Stimulated activated CD4-positive, alpha-beta T cell treated with anti-CD3 and anti-CD28 coated beads, Interleukin-2, amount 100 ng/mL, for 24 hours (primary cell): Measurements from ENCODE around the gene ECE1.
A peak's percentile ranks its signal among the peaks of the same experiment; 100 is the strongest.

Experiments
- DNase-seq, 2 donors: peaks; one replicate each; pipeline ENCODE4 v3.0.0-alpha.2; 2020

ECE1 gene

GRCh38 chr1:21307663-21308305 lies 17.5 kb upstream of the ECE1 start:
- DNase-seq: no peak

DNA sequence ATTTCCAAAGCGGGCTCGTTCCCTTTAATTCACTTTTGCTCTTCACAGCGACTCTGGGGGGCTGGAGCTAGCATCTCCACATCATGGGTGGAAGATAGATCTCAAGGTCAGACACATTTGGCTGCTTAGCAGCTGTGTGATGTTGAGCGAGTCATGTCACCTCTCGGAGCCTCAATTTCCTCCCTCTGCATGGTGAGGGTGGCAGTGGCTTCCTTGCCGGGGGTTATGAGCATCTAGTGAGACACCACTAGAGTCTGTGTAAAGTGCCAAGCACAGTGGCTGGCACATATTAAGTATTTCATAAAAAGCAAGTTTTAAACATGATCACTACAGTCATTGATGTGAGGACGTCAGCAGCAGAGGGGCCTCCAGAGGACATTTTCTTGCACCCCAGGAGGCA lies 16.9 kb upstream of the ECE1 start:
- DNase-seq: no peak

DNA sequence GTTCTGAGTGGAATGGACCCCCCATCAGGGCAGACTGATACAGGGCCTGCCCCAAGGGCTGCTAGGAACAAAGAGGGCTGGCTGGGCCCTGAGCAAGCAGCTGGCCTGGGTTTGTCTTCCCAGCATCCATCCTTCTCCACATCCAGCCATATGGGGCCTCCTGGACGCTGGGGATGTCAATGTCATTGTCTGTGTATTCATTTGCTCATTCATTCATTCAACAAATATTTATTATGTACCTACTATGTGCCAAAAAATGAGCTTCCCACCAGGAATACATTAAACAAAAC lies 15.6 kb upstream of the ECE1 start:
- no peak for DNase-seq

DNA sequence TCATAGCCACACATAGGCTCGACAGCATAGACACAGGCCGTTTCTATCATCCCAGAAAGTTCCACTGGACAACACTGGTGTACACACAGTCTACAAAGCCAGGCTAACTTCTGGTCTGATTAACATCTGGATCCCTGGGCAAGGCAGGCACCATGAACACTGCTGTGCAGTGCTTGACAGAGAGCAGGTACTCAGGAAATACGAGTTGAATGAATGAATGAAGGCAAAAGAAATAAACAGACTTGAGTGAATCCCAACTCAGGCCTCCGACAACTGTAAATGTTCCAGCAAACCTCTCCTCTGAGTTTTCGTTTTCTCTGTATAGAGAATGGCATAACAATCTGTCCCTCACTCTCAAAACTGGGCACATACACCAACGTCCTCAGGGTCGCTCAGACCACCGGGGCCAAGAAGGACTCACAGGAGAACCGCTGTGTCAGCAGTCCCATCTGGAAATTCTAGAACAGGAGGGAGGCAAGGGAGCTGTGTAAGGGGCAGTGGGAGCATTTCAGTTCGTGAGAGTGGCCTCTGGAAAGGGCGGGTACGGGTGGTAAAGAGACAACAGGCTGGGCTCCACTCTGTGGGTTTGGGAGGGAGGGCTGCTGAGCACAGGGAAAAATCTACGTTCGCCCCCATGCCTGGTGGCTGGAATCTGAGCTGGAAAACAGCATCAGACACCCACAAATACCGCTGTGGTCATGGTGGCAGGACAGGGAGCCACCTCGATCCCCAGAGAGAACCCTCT lies 15.1 kb upstream of the ECE1 start:
- DNase-seq: no peak

- DNase-seq: no peak
Measured at GRCh38 chr1:21304488-21304887, 14.2 kb upstream of the ECE1 start.

DNA sequence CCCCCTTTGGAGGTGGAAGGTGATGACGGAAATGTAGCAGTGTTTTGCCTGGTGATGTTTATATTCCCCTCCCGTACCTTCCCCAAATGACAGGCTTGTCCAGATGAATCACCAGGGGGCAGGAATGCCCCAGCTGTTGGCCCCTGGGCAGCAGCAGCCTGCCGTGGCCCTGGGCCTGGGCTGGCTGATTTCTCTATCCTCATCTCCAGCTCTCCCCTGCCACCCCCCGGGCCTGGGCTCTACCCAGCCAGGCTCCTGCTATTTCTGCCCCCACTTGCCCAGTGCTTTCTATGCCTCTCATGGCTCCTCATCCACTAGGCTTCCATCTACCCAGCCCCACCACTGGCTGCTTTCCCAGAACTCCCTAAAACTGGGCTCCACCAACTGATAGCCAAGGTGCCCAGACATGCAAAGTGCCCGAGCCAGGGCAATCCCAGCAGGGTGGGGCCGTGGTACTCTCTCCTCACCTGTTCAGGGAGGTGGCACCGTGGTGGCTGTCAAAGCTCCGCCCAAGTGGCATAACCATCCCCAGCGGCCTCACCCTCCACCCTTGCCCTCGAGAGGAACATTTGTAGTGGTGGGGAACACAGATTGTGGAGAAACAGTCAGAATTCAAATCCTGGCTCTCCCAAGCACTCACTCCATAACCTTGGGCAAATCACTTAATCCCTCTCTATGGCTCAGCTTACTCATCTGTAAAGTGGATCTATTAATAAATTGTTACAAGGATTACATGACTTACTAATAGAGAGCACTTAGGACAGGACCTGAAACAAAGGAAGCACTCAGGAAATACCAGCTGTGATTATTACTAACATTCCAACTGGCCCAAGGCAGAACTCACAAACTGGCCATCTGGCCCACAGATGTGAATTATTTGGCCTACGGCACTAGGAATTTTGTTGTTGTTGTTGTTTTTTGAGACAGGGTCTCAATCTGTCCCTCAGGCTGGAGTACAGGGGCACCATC lies 12.8 kb upstream of the ECE1 start:
- DNase-seq: no peak

GRCh38 chr1:21301794-21302440 lies 11.7 kb upstream of the ECE1 start:
- no peak for DNase-seq

GRCh38 chr1:21300774-21301173 lies 10.5 kb upstream of the ECE1 start:
- DNase-seq: no peak

- DNase-seq: no peak
Measured at GRCh38 chr1:21299780-21300395, 9.6 kb upstream of the ECE1 start.

GRCh38 chr1:21298981-21299391 lies 8.7 kb upstream of the ECE1 start:
- peak in 1 of 2 donors; percentile 31 for DNase-seq

GRCh38 chr1:21297975-21298374 lies 7.7 kb upstream of the ECE1 start:
- no peak for DNase-seq

DNA sequence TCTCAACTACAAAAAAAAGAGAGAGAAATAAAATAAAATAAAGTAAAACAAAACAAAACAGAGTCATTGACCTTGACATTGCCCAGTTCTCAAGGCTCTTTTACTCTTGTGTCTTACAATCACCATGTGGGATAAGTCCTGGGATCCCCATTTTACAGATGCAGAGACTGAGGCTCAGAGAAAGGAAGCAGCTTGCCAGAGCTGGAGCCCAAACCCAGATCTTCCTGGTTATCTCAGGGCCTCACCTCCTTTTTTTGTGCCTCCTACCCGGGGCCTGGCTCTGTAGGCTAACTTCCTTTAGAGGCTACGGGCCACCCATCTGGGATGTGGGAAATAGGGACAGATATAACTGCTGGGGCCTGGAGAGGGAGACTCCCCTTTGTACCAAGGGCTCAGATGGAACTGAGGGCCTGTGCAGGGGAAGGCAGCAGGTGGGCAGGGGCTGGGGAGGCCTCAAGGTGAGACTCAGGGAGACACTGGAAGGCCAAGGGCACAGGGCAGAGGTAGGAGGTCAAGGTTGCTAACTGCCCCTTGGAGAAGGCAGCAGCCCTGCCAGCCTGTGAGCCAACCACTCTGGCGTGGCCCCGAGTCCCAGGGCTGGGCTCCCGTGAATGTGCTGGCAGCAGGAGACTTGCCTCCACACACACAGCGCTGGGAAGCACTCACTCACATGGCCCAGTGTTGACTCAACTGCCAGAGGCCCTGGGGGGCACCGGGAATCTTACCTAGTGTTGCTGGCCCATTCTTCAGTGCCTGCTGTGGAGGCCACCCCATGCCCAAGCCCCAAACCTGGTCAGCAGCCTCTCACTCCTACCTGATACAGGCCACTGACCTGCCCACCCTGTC lies 6.5 kb upstream of the ECE1 start:
- no peak for DNase-seq

DNA sequence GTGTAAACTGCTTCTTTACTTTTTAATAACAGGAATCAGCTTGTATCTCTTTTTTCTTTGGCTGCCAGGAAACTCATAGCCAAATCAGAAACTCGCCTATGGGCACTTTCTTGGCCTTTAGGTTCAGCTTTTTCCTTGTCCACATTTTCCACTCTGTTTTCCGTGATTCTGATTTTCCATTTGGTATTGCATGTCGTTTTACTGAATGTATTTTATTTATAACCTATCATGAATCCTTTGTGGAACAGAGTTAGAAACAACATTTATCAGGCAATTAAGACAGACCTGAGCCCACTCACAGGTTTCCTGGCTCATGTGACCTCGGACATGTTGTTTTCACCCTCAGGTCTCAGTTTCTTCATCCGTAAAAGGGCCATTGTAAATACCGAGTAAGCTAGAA lies 5.3 kb upstream of the ECE1 start:
- DNase-seq: no peak

- peak; percentile 56 to 57 for DNase-seq
Measured at GRCh38 chr1:21295002-21295401, 4.7 kb upstream of the ECE1 start.

DNA sequence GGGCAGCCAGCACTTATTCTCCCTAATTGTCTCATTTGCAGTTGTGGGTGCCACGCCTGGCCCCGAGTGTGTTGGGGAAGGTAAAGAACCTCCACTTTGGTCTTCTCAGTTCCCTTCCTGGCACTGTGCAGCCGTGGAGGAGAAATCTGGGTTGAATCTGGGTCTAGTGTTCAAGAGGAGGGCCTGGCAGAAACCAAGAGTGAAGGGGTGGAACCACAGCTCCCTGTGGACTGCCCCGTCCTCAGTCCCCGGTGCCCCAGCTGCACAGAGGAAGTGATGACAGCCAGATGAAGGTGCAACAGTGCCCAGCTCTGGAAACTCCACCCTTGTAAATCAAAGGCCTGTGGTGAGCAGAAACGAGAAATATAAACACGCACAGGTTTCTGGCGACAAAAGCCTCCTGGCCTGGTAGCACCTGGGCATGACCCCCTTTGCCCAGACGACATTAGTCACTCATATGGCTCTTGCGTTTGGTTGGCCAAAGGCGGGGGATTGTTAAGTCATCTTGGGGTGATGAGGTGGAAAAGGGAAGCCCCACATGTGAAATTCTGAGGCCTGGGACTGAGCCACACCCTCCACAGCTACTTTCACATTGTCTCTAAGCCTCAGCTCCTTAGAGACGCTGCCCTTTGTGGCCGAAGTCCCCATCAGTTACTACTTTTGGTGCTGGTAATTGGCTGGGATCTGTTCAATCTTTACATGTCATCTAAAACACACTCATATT lies 4.2 kb upstream of the ECE1 start:
- peak; percentile 84 to 86 for DNase-seq

- DNase-seq: peak; percentile 80 to 84
Measured at GRCh38 chr1:21293537-21294265, 3.4 kb upstream of the ECE1 start.

DNA sequence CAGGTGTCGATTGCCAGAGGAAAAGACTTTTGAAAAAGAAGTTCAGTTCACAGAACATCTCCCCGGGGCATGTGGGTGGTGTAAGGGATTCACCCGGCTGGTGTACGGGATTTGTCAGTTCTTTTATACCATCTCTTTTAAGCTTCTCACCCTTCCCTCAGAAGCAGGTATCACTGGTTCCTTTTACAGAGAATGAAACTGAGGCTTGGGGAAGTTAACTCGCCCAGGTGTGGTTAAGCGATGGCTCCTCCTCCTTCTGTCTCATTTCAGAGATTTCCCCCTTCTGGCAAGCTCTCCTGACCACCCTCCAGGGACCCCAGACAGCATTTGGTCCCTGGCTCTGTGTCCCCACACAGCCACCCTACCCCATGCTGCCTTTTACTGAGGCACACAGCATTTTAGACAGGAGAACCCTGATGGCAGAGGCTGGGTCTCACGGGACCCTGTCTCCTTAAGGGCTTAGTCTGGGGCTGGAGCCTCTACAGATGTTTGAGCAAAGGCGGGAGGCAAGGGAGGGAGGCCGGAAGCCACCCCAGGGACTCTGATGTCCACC lies 2.8 kb upstream of the ECE1 start:
- peak; percentile 61 to 72 for DNase-seq

- no peak for DNase-seq
Measured at GRCh38 chr1:21292503-21292983, 2.3 kb upstream of the ECE1 start.

DNA sequence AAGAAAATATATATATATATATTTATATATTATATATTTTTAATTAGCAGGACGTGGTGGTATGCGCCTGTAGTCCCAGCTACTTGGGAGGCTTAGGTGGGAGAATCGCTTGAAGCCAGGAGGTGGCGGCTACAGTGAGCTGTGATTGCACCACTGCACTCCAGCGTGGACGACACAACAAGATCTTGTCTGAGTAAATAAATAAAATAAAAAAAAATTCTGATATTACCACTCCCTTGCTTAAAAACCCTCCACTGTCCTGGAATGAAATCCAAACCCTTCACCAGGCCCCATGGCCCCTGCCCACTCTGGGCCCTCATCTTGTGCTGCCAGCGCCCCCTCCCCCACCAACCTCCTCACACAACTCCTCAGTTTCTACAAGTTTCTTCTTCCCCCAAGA lies 1.7 kb upstream of the ECE1 start:
- DNase-seq: no peak

- DNase-seq: no peak
Measured at GRCh38 chr1:21291184-21291583, 921 bp upstream of the ECE1 start.
